Activated naive CD4-positive, alpha-beta T cell treated with anti-CD3 and anti-CD28 coated beads for 36 hours (primary cell): ENCODE measurements around the gene TSC22D2. TPM values are rescaled to one million over a fixed set of nuclear protein-coding genes. Genes with fewer than 3 reads are reported as not detected.

Experiments
- CTCF ChIA-PET: fragments of 350-600 bp; sonication (Branson Sonifier 250); formaldehyde crosslinking; loops from one replicate; lab custom pipeline; 2021; ENCODE audit warnings: antibody characterized with exemption; lab: Charles Lee
- DNase-seq: peaks from one replicate; pipeline ENCODE4 v3.0.0-alpha.2; 2020
- H3K27ac Mint-ChIP-seq: one replicate; pipeline ENCODE4 v1.8.0; 2021; ENCODE audit warnings: mild to moderate bottlenecking, mixed read lengths
- H3K27me3 Mint-ChIP-seq: one replicate; pipeline ENCODE4 v1.8.0; 2021; ENCODE audit warnings: low read depth, mixed read lengths
- H3K36me3 Mint-ChIP-seq: one replicate; pipeline ENCODE4 v1.8.0; 2021; ENCODE audit warnings: low read depth, mixed read lengths
- H3K4me1 Mint-ChIP-seq: one replicate; pipeline ENCODE4 v1.8.0; 2021; ENCODE audit warnings: low read depth, mixed read lengths
- H3K4me3 Mint-ChIP-seq: one replicate; pipeline ENCODE4 v1.8.0; 2021; ENCODE audit warnings: mild to moderate bottlenecking, moderate library complexity, mixed read lengths
- H3K9me3 Mint-ChIP-seq: one replicate; pipeline ENCODE4 v1.8.0; 2021; ENCODE audit warnings: mixed read lengths
- intact Hi-C: fragments of 100-400 bp; cut with micrococcal nuclease; formaldehyde crosslinking; loops from one replicate; pipeline ENCODE4 v1.15.1; 2023
- total RNA-seq, 2 experiments: library from RNA; stranded (reverse); gene quantifications; one replicate each; pipeline ENCODE4 v1.2.3, GENCODE V29; 2021

The TSC22D2 gene
- total RNA-seq, 2 experiments from 2014 or later: 13.0 to 13.7 TPM

DNA sequence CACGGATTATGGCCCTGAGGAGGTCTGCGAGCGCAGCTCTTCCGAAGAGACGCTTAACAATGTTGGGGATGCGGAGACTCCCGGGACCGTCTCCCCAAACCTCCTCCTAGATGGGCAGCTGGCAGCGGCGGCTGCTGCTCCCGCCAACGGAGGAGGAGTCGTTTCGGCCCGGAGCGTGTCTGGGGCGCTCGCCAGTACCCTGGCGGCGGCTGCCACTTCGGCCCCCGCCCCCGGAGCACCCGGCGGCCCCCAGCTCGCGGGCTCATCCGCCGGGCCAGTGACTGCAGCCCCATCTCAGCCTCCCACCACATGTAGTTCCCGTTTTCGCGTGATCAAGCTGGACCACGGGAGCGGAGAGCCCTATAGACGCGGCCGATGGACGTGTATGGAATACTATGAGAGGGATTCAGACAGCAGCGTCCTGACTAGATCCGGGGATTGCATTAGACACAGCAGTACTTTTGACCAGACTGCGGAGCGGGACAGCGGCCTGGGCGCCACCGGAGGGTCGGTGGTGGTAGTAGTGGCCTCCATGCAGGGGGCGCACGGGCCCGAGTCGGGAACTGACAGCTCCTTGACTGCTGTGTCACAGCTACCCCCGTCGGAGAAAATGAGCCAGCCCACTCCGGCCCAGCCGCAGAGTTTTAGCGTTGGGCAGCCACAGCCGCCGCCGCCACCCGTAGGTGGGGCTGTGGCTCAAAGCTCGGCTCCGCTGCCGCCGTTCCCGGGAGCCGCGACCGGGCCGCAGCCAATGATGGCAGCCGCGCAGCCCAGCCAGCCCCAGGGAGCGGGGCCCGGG is 1.6 kb downstream of the TSC22D2 start:
- Mint-ChIP-seq H3K4me1 (peaks cover 34% of the 10 kb centered on the region), H3K27me3 (no peaks in the 10 kb centered on the region), H3K27ac (peak overlapping the region; percentile 99), H3K4me3 (peak overlapping the region; percentile 77), H3K36me3 (peaks cover 20% of the 10 kb centered on the region), H3K9me3 (no peaks in the 10 kb centered on the region)
- intact Hi-C loops: loop anchor here (1.0 to 10.0 kb wide), 8 partner anchors 86 to 1718 kb away; partner anchors contain the start of genes COMMD2, PFN2 and RNF13
- peak; percentile 81 for DNase-seq
- CTCF ChIA-PET: interaction anchor here (0.9 to 5.6 kb wide), 7 partner anchors 21 to 183 kb away, joined by 3 to 40 read pairs (median 4); no protein-coding TSS in a partner anchor

DNA sequence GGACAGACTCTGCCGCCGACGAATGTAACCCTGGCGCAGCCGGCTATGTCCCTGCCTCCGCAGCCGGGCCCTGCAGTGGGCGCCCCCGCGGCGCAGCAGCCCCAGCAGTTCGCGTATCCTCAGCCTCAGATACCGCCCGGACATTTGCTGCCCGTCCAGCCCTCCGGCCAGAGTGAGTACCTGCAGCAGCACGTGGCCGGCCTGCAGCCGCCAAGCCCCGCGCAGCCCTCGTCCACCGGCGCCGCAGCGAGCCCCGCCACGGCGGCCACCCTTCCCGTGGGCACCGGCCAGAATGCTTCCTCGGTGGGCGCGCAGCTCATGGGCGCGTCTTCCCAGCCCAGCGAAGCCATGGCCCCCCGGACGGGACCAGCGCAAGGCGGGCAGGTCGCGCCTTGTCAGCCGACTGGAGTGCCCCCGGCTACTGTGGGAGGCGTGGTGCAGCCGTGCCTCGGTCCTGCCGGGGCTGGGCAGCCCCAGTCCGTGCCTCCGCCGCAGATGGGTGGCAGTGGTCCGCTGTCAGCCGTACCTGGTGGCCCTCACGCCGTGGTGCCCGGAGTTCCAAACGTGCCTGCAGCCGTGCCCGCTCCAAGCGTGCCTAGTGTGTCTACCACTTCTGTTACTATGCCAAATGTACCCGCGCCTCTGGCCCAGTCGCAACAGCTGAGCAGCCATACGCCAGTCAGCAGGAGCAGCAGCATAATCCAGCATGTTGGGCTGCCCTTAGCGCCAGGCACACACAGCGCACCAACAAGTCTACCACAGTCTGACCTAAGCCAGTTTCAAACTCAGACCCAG is 2.4 kb downstream of the TSC22D2 start:
- peaks cover 42% of the 10 kb centered on the region for H3K4me1 Mint-ChIP-seq
- CTCF ChIA-PET: interaction anchor here (1.0 to 5.6 kb wide), 5 partner anchors 20 to 134 kb away, joined by 3 to 40 read pairs (median 5); no protein-coding TSS in a partner anchor

DNA sequence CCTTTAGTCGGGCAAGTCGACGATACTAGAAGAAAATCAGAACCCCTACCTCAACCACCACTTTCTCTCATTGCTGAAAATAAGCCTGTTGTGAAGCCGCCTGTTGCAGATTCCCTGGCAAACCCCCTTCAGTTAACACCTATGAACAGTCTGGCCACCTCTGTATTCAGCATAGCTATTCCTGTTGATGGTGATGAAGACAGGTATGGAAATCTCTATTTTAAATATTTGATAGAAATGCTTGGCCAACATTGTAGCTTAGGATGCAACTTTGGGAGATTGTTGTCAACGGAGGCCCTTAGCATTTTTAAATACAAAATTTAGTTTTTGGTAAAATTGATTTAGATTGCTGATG is 3.0 kb downstream of the TSC22D2 start:
- CTCF ChIA-PET: interaction anchor here (0.9 to 5.6 kb wide), 3 partner anchors 26 to 124 kb away, joined by 3 to 40 read pairs (median 16); no protein-coding TSS in a partner anchor
- H3K9me3 Mint-ChIP-seq: no peaks in the 10 kb centered on the region
- intact Hi-C loops: loop anchor here (1.0 to 5.0 kb wide), 4 partner anchors 8 to 796 kb away; partner anchors contain the start of gene SELENOT
- H3K4me3 Mint-ChIP-seq: peak overlapping the region; percentile 77
- peaks cover 22% of the 10 kb centered on the region for H3K36me3 Mint-ChIP-seq
- no peak for DNase-seq
- peaks cover 48% of the 10 kb centered on the region for H3K4me1 Mint-ChIP-seq
- peak overlapping the region; percentile 16 for H3K27ac Mint-ChIP-seq
- no peaks in the 10 kb centered on the region for H3K27me3 Mint-ChIP-seq

More for the DNA sequence above, 2.4 kb downstream of the TSC22D2 start:
- DNase-seq: peak; percentile 50
- H3K36me3 Mint-ChIP-seq: peaks cover 22% of the 10 kb centered on the region
- intact Hi-C loops: loop anchor here (1.0 to 5.0 kb wide), 6 partner anchors 9 to 797 kb away; partner anchors contain the start of gene SELENOT
- no peaks in the 10 kb centered on the region for H3K9me3 Mint-ChIP-seq
- H3K27me3 Mint-ChIP-seq: no peaks in the 10 kb centered on the region
- peak overlapping the region; percentile 16 for H3K27ac Mint-ChIP-seq
- peak overlapping the region; percentile 77 for H3K4me3 Mint-ChIP-seq

DNA sequence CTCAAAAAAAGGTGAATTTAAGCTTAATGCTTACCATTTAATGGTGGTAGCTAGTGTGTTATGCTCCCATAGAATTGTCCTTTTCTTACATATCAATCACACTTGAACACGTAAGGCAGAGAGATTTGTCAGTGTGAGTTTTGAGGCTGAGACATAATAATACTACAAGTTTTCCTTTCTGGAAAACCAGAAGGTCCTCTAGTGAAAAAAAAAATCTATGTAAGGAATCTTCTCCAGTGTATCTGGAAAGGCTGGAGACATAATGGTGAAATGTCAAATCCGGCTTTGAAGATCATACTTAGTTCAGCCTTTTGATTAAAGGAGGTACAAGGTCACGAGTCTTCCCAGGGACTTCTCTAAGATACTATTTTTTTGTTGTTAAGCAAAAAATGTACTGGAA is 3.4 kb downstream of the TSC22D2 start:
- H3K27ac Mint-ChIP-seq: no peak overlapping the region
- peaks cover 22% of the 10 kb centered on the region for H3K36me3 Mint-ChIP-seq
- H3K4me1 Mint-ChIP-seq: peaks cover 50% of the 10 kb centered on the region
- no peaks in the 10 kb centered on the region for H3K9me3 Mint-ChIP-seq
- H3K4me3 Mint-ChIP-seq: peak overlapping the region; percentile 77
- intact Hi-C loops: loop anchor here (1.0 to 5.0 kb wide), 4 partner anchors 8 to 796 kb away; partner anchors contain the start of gene SELENOT
- CTCF ChIA-PET: interaction anchor here (0.7 to 5.6 kb wide), 5 partner anchors 27 to 125 kb away, joined by 3 to 40 read pairs (median 4); no protein-coding TSS in a partner anchor
- H3K27me3 Mint-ChIP-seq: no peaks in the 10 kb centered on the region
- no peak for DNase-seq

DNA sequence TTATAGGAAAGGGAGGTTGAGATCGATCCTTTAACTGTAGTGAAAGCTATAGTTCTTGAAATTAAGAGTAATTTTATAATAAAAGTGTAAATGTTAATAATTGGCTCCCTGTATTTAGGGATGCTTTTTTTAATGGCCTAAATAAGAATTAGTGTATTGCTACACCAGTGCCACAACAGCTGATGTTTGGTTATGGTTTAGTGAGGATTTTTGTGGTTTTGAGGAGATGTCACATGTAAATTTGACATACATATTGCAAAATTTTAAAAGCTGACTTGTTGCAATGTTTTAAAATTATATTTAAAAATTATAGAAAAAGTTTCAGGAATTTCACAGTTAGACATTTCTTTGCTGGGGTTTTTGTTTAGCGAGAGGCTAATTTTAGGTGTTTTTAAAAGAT is 3.9 kb downstream of the TSC22D2 start:
- CTCF ChIA-PET: interaction anchor here (0.7 to 5.6 kb wide), 5 partner anchors 22 to 125 kb away, joined by 3 to 40 read pairs (median 3); no protein-coding TSS in a partner anchor
- DNase-seq: no peak
- Mint-ChIP-seq H3K4me1 (peaks cover 49% of the 10 kb centered on the region), H3K27ac (peak overlapping the region; percentile 53), H3K27me3 (no peaks in the 10 kb centered on the region), H3K36me3 (peaks cover 22% of the 10 kb centered on the region), H3K9me3 (no peaks in the 10 kb centered on the region), H3K4me3 (peak overlapping the region; percentile 77)
- intact Hi-C loops: loop anchor here (1.0 to 5.0 kb wide), 4 partner anchors 7 to 795 kb away; partner anchors contain the start of gene SELENOT

DNA sequence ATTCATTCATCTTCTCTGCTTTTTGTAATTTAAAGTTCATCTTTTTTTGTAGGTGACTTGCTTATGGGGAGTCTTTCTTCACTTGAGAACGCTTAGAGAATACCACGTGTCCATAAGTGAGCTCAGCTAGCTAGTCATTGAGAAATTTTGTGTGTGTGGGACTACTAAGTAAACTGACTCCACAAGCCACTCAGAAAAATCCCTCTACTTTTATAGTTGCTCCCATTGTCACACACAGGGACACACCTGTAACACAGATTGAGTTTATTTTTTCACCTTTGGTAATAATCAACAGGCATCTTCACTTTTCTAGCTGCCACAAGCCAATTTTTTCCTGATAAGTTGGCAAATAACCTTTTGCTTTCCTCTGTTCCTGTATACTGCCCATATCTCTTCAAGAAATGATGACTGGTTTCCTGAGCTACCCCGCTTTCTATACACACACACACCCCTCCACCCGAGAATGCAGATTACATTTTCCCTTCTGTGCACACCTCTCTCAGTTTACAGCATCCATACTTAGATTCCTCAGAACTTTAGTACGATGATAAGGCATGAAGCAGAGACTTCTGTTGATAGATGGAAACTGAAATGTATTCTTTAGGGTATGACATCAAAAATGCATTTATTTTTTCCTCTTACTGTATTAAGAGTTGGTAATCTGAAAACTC is 4.6 kb downstream of the TSC22D2 start:
- Mint-ChIP-seq H3K9me3 (no peaks in the 10 kb centered on the region), H3K36me3 (peaks cover 24% of the 10 kb centered on the region), H3K4me3 (peak overlapping the region; percentile 77), H3K4me1 (peaks cover 49% of the 10 kb centered on the region), H3K27ac (peak overlapping the region; percentile 53), H3K27me3 (no peaks in the 10 kb centered on the region)
- CTCF ChIA-PET: interaction anchor here (1.0 to 5.6 kb wide), 3 partner anchors 23 to 83 kb away, joined by 3 to 40 read pairs (median 3); no protein-coding TSS in a partner anchor
- intact Hi-C loops: loop anchor here (5.0 kb wide), 2 partner anchors 455 to 795 kb away; no protein-coding TSS in a partner anchor
- DNase-seq: peak; percentile 25

DNA sequence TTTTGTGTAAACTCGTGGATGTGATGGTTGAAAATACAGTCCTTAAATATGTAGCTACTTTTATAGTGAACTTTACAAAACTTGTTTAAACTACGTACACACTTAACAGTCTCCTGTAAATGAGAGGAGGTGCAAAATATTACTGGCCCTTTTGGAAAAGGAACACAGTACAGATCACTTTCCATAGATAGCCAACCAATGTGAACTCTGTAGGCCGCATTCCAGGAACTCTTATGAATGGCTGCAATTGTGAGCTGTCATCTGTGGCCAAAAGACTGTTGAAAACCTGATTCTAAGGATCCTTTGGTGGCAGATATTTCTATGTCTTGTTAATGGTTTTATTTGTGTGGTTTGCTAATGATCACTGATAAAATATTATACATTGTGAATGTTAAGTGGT is 6.2 kb downstream of the TSC22D2 start:
- CTCF ChIA-PET: interaction anchor here (1.0 to 1.4 kb wide), 2 partner anchors 80 to 82 kb away, joined by 3 read pairs; no protein-coding TSS in a partner anchor
- no peak for DNase-seq
- intact Hi-C loops: loop anchor here (5.0 kb wide), 2 partner anchors 453 to 793 kb away; no protein-coding TSS in a partner anchor
- peaks cover 24% of the 10 kb centered on the region for H3K36me3 Mint-ChIP-seq
- H3K4me1 Mint-ChIP-seq: peaks cover 59% of the 10 kb centered on the region
- no peak overlapping the region for H3K27ac Mint-ChIP-seq
- H3K27me3 Mint-ChIP-seq: no peaks in the 10 kb centered on the region
- H3K9me3 Mint-ChIP-seq: no peaks in the 10 kb centered on the region
- peak overlapping the region; percentile 53 for H3K4me3 Mint-ChIP-seq

DNA sequence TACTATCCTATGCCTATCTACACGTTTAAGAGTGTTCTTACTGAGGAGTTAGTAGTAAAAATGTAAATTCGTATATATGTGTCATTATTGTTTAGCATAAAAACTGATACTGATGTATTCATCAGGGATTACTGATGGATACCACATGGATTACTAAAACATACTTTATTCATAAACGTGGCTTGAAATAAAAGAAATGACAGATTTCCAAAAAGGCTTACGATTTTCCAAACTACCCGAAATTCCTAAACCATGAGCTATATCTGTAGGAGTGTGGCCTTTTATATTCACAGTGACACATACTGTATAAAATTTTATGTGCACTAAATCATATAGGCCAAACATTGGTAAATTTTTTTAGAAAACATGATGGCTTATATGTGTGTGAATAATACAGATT is 6.9 kb downstream of the TSC22D2 start:
- H3K9me3 Mint-ChIP-seq: no peaks in the 10 kb centered on the region
- no peak overlapping the region for H3K4me3 Mint-ChIP-seq
- no peaks in the 10 kb centered on the region for H3K27me3 Mint-ChIP-seq
- intact Hi-C loops: loop anchor here (5.0 kb wide), 2 partner anchors 452 to 792 kb away; no protein-coding TSS in a partner anchor
- no peak for DNase-seq
- H3K4me1 Mint-ChIP-seq: peaks cover 64% of the 10 kb centered on the region
- CTCF ChIA-PET: interaction anchor here (0.7 to 1.4 kb wide), 2 partner anchors 26 to 79 kb away, joined by 3 to 4 read pairs; no protein-coding TSS in a partner anchor
- H3K27ac Mint-ChIP-seq: no peak overlapping the region
- H3K36me3 Mint-ChIP-seq: peaks cover 24% of the 10 kb centered on the region

DNA sequence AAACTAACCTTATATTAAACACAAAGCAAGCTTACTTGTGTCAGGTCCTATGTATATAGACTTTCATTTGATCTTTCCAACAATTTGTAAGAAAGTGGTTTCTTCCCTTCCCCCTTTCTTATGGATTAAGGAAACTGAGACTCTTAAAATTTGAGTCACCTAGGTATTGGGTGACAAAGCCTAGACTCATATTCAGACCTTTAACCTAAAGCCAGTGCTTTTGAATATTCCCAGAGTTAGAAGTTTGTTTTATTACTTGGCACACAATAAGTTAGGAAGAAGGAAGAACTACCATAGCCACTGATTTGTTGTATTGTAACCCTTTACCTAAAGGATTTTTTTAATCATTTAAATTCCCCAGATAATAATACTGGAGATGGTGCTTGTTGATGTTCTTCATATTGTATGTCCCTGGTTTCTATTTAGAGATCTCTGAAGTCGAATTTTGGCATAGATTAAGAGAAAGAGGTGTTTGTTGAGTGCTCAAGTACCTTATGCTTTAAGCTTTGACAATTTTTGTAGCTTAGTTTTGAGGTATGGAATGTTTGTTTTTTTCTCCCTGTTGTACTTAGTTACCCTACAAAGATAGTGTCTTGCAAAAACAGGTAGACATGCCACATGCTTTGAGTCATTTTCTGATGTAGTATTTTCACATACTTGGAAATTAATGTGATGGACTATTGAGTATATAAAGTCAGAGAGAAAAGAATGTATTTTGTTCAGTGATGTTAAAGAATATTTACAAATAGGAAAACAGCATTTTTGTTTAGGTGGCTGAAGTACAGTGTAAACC is 11.2 kb downstream of the TSC22D2 start:
- Mint-ChIP-seq H3K4me1 (peaks cover 60% of the 10 kb centered on the region), H3K9me3 (no peaks in the 10 kb centered on the region), H3K36me3 (peaks cover 5% of the 10 kb centered on the region), H3K4me3 (no peak overlapping the region), H3K27ac (no peak overlapping the region), H3K27me3 (no peaks in the 10 kb centered on the region)
- CTCF ChIA-PET: interaction anchor here (0.5 to 0.8 kb wide), 2 partner anchors 76 to 289 kb away, joined by 3 read pairs; no protein-coding TSS in a partner anchor
- intact Hi-C loops: loop anchor here (1.0 kb wide), 1 partner anchor 8 kb away; no protein-coding TSS in a partner anchor
- no peak for DNase-seq

DNA sequence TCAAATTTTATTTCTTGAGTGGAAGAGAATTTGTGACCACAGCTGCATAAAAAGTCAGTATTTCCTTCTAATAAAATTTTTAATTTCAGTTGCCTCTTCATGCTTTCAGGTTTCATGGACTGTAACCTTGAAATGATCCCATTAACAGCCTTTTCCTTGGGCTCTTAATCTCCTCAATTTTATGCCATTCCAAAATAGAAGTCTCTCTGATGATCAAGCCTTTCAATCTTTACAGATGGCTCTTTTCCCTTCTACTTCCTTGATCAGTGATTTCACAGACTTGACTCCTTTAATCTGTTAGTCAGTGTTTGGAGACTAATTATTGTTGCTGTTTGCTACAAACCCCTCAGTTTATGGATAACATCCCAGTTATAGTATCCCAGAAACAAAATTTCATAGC is 11.9 kb downstream of the TSC22D2 start:
- DNase-seq: no peak
- H3K4me1 Mint-ChIP-seq: peaks cover 54% of the 10 kb centered on the region
- H3K36me3 Mint-ChIP-seq: peaks cover 2% of the 10 kb centered on the region
- no peak overlapping the region for H3K27ac Mint-ChIP-seq
- H3K27me3 Mint-ChIP-seq: no peaks in the 10 kb centered on the region
- no peak overlapping the region for H3K4me3 Mint-ChIP-seq
- CTCF ChIA-PET: interaction anchor here (0.6 kb wide), 1 partner anchor 195 kb away, joined by 3 read pairs; no protein-coding TSS in a partner anchor
- intact Hi-C loops: loop anchor here (1.0 kb wide), 1 partner anchor 9 kb away; no protein-coding TSS in a partner anchor
- no peaks in the 10 kb centered on the region for H3K9me3 Mint-ChIP-seq
